Activated CD8-positive, alpha-beta memory T cell treated with anti-CD3 and anti-CD28 coated beads, Interleukin-2, amount 50 U/mL, for 24 hours (primary cell): ENCODE measurements around the gene ZNF169.
"Not testable (repeated sequence)": the region's sequence is repeated elsewhere in the genome, so short reads cannot be mapped to it uniquely, and the experiment has no call there.

Experiments
- DNase-seq: peaks from one replicate; pipeline ENCODE4 v3.0.0-alpha.2; 2020; ENCODE audit errors: extremely low read depth

ZNF169 gene

GRCh38 chr9:94286116-94286515 is 27.0 kb downstream of the ZNF169 start:
- DNase-seq, result no peak

GRCh38 chr9:94287877-94288513 is 28.9 kb downstream of the ZNF169 start:
- DNase-seq, result no peak

- DNase-seq, result no peak
These were observed 30.6 kb downstream of the ZNF169 start for GRCh38 chr9:94289691-94290090.

- no peak for DNase-seq
These were observed 40.0 kb downstream of the ZNF169 start for GRCh38 chr9:94298949-94299599.

- no peak for DNase-seq
These were observed 41.6 kb downstream of the ZNF169 start for GRCh38 chr9:94300470-94301301.

- DNase-seq, result no peak
These were observed 42.5 kb downstream of the ZNF169 start for GRCh38 chr9:94301583-94301982.

GRCh38 chr9:94302426-94302825 is 43.3 kb downstream of the ZNF169 start:
- DNase-seq, result no peak

GRCh38 chr9:94303321-94303720 is 44.2 kb downstream of the ZNF169 start:
- no peak for DNase-seq

GRCh38 chr9:94315034-94315984 is 56.2 kb downstream of the ZNF169 start:
- not testable (repeated sequence) for DNase-seq

- not testable (repeated sequence) for DNase-seq
These were observed 57.1 kb downstream of the ZNF169 start for GRCh38 chr9:94316236-94316635.

GRCh38 chr9:94317949-94318657 is 59.0 kb downstream of the ZNF169 start:
- DNase-seq, result not testable (repeated sequence)

- DNase-seq, result not testable (repeated sequence)
These were observed 63.3 kb downstream of the ZNF169 start for GRCh38 chr9:94322342-94322940.

- not testable (repeated sequence) for DNase-seq
These were observed 64.2 kb downstream of the ZNF169 start for GRCh38 chr9:94323153-94323798.

- not testable (repeated sequence) for DNase-seq
These were observed 66.5 kb downstream of the ZNF169 start for GRCh38 chr9:94325583-94325982.

GRCh38 chr9:94328544-94328943 is 69.4 kb downstream of the ZNF169 start, which contains the start of gene NUTM2F:
Gene NUTM2F, minus strand, starts transcription at chr9:94328644. Its CDS starts 21 bp downstream, at chr9:94328623.
- not testable (repeated sequence) for DNase-seq

- DNase-seq, result not testable (repeated sequence)
These were observed 77.3 kb downstream of the ZNF169 start for GRCh38 chr9:94336445-94336844.

- not testable (repeated sequence) for DNase-seq
These were observed 79.6 kb downstream of the ZNF169 start for GRCh38 chr9:94338723-94339122.

GRCh38 chr9:94339657-94340056 is 80.6 kb downstream of the ZNF169 start:
- DNase-seq, result not testable (repeated sequence)

- DNase-seq, result not testable (repeated sequence)
These were observed 81.7 kb downstream of the ZNF169 start for GRCh38 chr9:94340750-94341149.

GRCh38 chr9:94341703-94342102 is 82.6 kb downstream of the ZNF169 start:
- DNase-seq, result not testable (repeated sequence)
